CD4-positive, alpha-beta memory T cell (primary cell): ENCODE data around the gene STEAP1B. TPM values are rescaled to one million over a fixed set of nuclear protein-coding genes. Genes with fewer than 3 reads are reported as not detected.
A peak's percentile ranks its signal among the peaks of the same experiment; 100 is the strongest.
"Not testable (repeated sequence)": the region's sequence is repeated elsewhere in the genome, so short reads cannot be mapped to it uniquely, and the experiment has no call there.

Experiments used
- CTCF ChIA-PET: fragments of 350-600 bp; sonication (Branson Sonifier 250); formaldehyde crosslinking; loops from one replicate; lab custom pipeline; 2021; ENCODE audit warnings: inconsistent platforms; ENCODE audit not compliant: partially characterized antibody; lab: Charles Lee
- POLR2A ChIA-PET: fragments of 350-600 bp; sonication (Branson Sonifier 250); formaldehyde crosslinking; loops from one replicate; lab custom pipeline; 2021; ENCODE audit not compliant: partially characterized antibody; lab: Charles Lee
- DNase-seq, 5 donors: peaks; one replicate each; pipeline versions ENCODE4 v3.0.0 to v3.0.0-alpha.2; 2020 to 2022; ENCODE audit warnings: mixed read lengths in 1 of 5
- H3K27ac ChIP-seq: one replicate; pipeline ENCODE4 v1.7.0; 2013; ENCODE audit warnings: low read depth, low read length
- H3K27me3 ChIP-seq: 2 replicates; pipeline ENCODE4 v1.7.0; 2013; ENCODE audit warnings: mild to moderate bottlenecking, low read length, moderate library complexity; ENCODE audit not compliant: insufficient read depth
- H3K36me3 ChIP-seq: 2 replicates; pipeline ENCODE4 v1.7.0; 2013; ENCODE audit warnings: mild to moderate bottlenecking, low read length, moderate library complexity; ENCODE audit not compliant: insufficient read depth
- H3K4me1 ChIP-seq: 2 replicates; pipeline ENCODE4 v1.7.0; 2013; ENCODE audit warnings: mild to moderate bottlenecking, low read length, moderate library complexity; ENCODE audit not compliant: insufficient read depth
- H3K4me3 ChIP-seq, 2 donors: one replicate each; pipeline ENCODE4 v1.7.0; 2013; ENCODE audit warnings: low read length in 2 of 2, mild to moderate bottlenecking in 1 of 2
- H3K9me3 ChIP-seq, 2 donors: one replicate each; pipeline ENCODE4 v1.7.0; 2013; ENCODE audit warnings: low read length in 2 of 2, control low read depth in 1 of 2; ENCODE audit not compliant: control insufficient read depth in 1 of 2
- H3K27ac Mint-ChIP-seq, 7 donors: one replicate each; pipeline ENCODE4 v1.8.0; 2020 to 2021; ENCODE audit warnings: mixed read lengths in 7 of 7, mild to moderate bottlenecking in 6 of 7, inconsistent platforms in 3 of 7, moderate library complexity in 3 of 7
- H3K27me3 Mint-ChIP-seq, 2 donors: one replicate each; pipeline ENCODE4 v1.8.0; 2020 to 2021; ENCODE audit warnings: mixed read lengths in 2 of 2
- H3K36me3 Mint-ChIP-seq, 2 donors: one replicate each; pipeline ENCODE4 v1.8.0; 2020 to 2021; ENCODE audit warnings: mixed read lengths in 2 of 2, inconsistent platforms in 1 of 2, mild to moderate bottlenecking in 1 of 2
- H3K4me1 Mint-ChIP-seq, 4 donors: one replicate each; pipeline ENCODE4 v1.8.0; 2020 to 2021; ENCODE audit warnings: mixed read lengths in 4 of 4, mild to moderate bottlenecking in 1 of 4
- H3K4me3 Mint-ChIP-seq, 8 donors: one replicate each; pipeline ENCODE4 v1.8.0; 2020 to 2021; ENCODE audit warnings: mixed read lengths in 8 of 8, mild to moderate bottlenecking in 7 of 8, moderate library complexity in 6 of 8, inconsistent platforms in 3 of 8
- H3K9me3 Mint-ChIP-seq, 8 donors: one replicate each; pipeline ENCODE4 v1.8.0; 2020 to 2021; ENCODE audit warnings: mixed read lengths in 8 of 8, mild to moderate bottlenecking in 5 of 8, inconsistent platforms in 3 of 8, moderate library complexity in 1 of 8
- intact Hi-C: fragments of 100-400 bp; cut with micrococcal nuclease; formaldehyde crosslinking; loops from one replicate; pipeline ENCODE4 v1.15.1; 2023
- polyA plus RNA-seq, 2 donors: library from polyadenylated mRNA; unstranded; fragments of 300-500 nt; fragmentation: Illumina TruSeq; gene quantifications; one replicate each; pipeline ENCODE4 v1.2.3, GENCODE V29; 2021
- total RNA-seq, 2 experiments: library from RNA; stranded (reverse); gene quantifications; one replicate each; pipeline ENCODE4 v1.2.3, GENCODE V29; 2021

The STEAP1B gene
- total and polyA plus RNA-seq, 4 experiments from 2014 or later = not detected

GRCh38 chr7:22516950-22517349, 17.0 kb upstream of the STEAP1B start:
- H3K27me3 Mint-ChIP-seq, H3K36me3 Mint-ChIP-seq, H3K36me3 ChIP-seq, H3K4me3 Mint-ChIP-seq, DNase-seq, H3K27me3 ChIP-seq, H3K4me3 ChIP-seq, H3K9me3 Mint-ChIP-seq, H3K27ac Mint-ChIP-seq, H3K4me1 Mint-ChIP-seq, H3K4me1 ChIP-seq, H3K27ac ChIP-seq, POLR2A ChIA-PET, intact Hi-C loops, CTCF ChIA-PET, H3K9me3 ChIP-seq: not testable (repeated sequence)

- intact Hi-C loops, H3K27ac Mint-ChIP-seq, H3K4me1 ChIP-seq, H3K36me3 Mint-ChIP-seq, H3K4me3 ChIP-seq, CTCF ChIA-PET, H3K27ac ChIP-seq, H3K4me1 Mint-ChIP-seq, DNase-seq, H3K4me3 Mint-ChIP-seq, H3K27me3 ChIP-seq, H3K9me3 Mint-ChIP-seq, H3K36me3 ChIP-seq, H3K27me3 Mint-ChIP-seq, H3K9me3 ChIP-seq, POLR2A ChIA-PET: not testable (repeated sequence)
Measured at GRCh38 chr7:22514963-22515362, 15.0 kb upstream of the STEAP1B start.

GRCh38 chr7:22507320-22507719, 7.3 kb upstream of the STEAP1B start:
- DNase-seq, H3K4me3 ChIP-seq, H3K27me3 ChIP-seq, POLR2A ChIA-PET, CTCF ChIA-PET, H3K27ac Mint-ChIP-seq, H3K36me3 Mint-ChIP-seq, H3K9me3 ChIP-seq, H3K36me3 ChIP-seq, H3K9me3 Mint-ChIP-seq, H3K27ac ChIP-seq, intact Hi-C loops, H3K4me3 Mint-ChIP-seq, H3K27me3 Mint-ChIP-seq, H3K4me1 Mint-ChIP-seq, H3K4me1 ChIP-seq: not testable (repeated sequence)

GRCh38 chr7:22506316-22507020, 6.5 kb upstream of the STEAP1B start:
- H3K4me3 Mint-ChIP-seq, H3K4me1 Mint-ChIP-seq, DNase-seq, H3K36me3 Mint-ChIP-seq, H3K9me3 Mint-ChIP-seq, H3K27me3 Mint-ChIP-seq, H3K27ac ChIP-seq, CTCF ChIA-PET, POLR2A ChIA-PET, H3K4me3 ChIP-seq, H3K9me3 ChIP-seq, H3K27ac Mint-ChIP-seq, intact Hi-C loops, H3K27me3 ChIP-seq, H3K4me1 ChIP-seq, H3K36me3 ChIP-seq: not testable (repeated sequence)

GRCh38 chr7:22504519-22504918, 4.5 kb upstream of the STEAP1B start:
- H3K4me3 Mint-ChIP-seq, POLR2A ChIA-PET, intact Hi-C loops, DNase-seq, H3K27ac Mint-ChIP-seq, H3K36me3 ChIP-seq, H3K27me3 Mint-ChIP-seq, H3K36me3 Mint-ChIP-seq, H3K27ac ChIP-seq, H3K4me1 Mint-ChIP-seq, H3K9me3 Mint-ChIP-seq, H3K4me1 ChIP-seq, CTCF ChIA-PET, H3K4me3 ChIP-seq, H3K9me3 ChIP-seq, H3K27me3 ChIP-seq: not testable (repeated sequence)

GRCh38 chr7:22502104-22502503, 2.1 kb upstream of the STEAP1B start:
- POLR2A ChIA-PET = not testable (repeated sequence)

GRCh38 chr7:22501336-22501735, 1.3 kb upstream of the STEAP1B start:
- peaks cover 3 to 15% of the 10 kb centered on the region in 2 donors for H3K27me3 Mint-ChIP-seq
- H3K27ac Mint-ChIP-seq, POLR2A ChIA-PET, H3K4me1 Mint-ChIP-seq, H3K4me3 ChIP-seq, H3K36me3 Mint-ChIP-seq, H3K9me3 ChIP-seq, H3K9me3 Mint-ChIP-seq, H3K36me3 ChIP-seq, H3K27ac ChIP-seq, intact Hi-C loops, H3K4me1 ChIP-seq, H3K27me3 ChIP-seq: not testable (repeated sequence)
- CTCF ChIA-PET = interaction anchor here (2.0 to 3.1 kb wide), 4 partner anchors 10 to 402 kb away, joined by 5 to 26 read pairs (median 8); no protein-coding TSS in a partner anchor
- DNase-seq = peak in 3 of 5 donors; percentile 9 to 31 (median 20)
- H3K4me3 Mint-ChIP-seq = peak overlapping the region in 3 of 8 donors; percentile 7 to 67 (median 46)

More at GRCh38 chr7:22502104-22502503, 2.1 kb upstream of the STEAP1B start:
- H3K27me3 ChIP-seq, H3K9me3 ChIP-seq, H3K36me3 ChIP-seq, H3K4me1 ChIP-seq, H3K4me1 Mint-ChIP-seq, intact Hi-C loops, H3K4me3 ChIP-seq, H3K36me3 Mint-ChIP-seq, H3K9me3 Mint-ChIP-seq, H3K27ac ChIP-seq, DNase-seq, H3K27ac Mint-ChIP-seq, H3K4me3 Mint-ChIP-seq: not testable (repeated sequence)
- H3K27me3 Mint-ChIP-seq = peaks cover 3 to 15% of the 10 kb centered on the region in 2 donors
- CTCF ChIA-PET = interaction anchor here (3.1 kb wide), 1 partner anchor 393 kb away, joined by 26 read pairs; no protein-coding TSS in a partner anchor
